ENCODE results near the gene KRTAP4-1.
"Not testable (repeated sequence)": the region's sequence is repeated elsewhere in the genome, so short reads cannot be mapped to it uniquely, and the experiment has no call there.

The KRTAP4-1 gene

DNA sequence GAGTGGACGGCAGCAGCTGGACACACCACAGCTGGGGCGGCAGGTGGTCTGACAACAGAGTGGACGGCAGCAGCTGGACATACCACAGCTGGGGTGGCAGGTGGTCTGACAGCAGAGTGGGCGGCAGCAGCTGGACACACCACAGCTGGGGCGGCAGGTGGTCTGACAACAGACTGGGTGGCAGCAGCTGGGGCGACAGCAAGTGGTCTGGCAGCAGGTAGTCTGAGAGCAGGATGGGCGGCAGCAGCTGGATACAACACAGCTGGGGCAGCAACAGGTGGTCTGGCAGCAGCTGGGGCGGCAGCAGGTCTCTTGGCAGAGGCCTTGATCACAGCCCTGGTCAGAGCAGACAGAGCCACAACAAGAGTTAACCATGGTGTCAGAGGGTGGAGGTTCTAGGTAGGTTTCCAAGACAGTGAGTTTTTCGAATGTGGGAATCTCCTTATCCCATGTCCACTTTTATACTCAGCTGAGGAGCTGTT is at the start of gene KRTAP4-1:
Gene KRTAP4-1 (minus strand): TSS at position 432 of the 482 bp plus-strand sequence. CDS start 57 bp downstream, at position 375.
- no peak for FAIRE-seq

GRCh38 chr17:41232399-41233105 is 47.8 kb upstream of the KRTAP4-1 start, which contains the start of gene KRTAP9-3:
KRTAP9-3 (plus strand) TSS chr17:41232449; CDS start chr17:41232502, 53 bp downstream.
- FAIRE-seq = not testable (repeated sequence)

DNA sequence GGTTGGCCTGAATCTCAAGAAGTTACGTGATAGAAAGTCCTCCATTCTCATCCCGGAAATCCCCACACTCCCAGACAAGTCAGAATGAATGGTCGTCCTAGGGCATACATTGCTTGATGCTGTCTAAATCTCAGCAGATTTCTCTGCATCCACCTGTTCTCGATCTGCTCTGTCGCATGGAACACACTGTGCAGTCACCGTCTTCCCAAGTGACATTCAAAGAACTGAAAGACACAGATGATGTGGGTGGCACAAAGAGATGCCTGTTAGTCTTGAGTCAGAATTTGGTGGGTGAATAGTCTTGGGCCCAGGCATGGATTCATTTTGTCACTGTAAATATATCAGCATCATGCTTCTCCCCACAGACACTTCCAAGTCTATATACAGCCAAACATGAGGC is 47.0 kb upstream of the KRTAP4-1 start:
- FAIRE-seq = no peak

DNA sequence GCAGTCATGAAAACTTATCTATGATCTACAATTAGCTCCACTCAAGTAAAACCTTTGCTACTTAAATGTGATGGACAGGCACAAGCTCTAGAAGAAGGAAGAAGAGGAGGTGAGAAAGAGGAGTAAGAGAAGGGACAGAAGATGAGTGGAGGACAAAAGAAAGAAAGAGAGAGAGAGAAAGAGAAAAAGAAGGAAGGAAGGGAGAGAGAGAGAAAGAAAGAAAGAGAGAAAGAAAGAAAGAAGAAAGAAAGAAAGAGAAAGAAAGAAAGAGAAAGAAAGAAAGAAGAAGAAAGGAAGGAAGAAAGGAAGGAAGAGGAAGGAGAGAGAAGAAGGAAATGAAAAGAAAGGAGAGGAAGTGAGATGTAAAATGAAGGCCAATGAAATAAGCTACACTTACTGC is 45.4 kb upstream of the KRTAP4-1 start:
- FAIRE-seq = no peak

DNA sequence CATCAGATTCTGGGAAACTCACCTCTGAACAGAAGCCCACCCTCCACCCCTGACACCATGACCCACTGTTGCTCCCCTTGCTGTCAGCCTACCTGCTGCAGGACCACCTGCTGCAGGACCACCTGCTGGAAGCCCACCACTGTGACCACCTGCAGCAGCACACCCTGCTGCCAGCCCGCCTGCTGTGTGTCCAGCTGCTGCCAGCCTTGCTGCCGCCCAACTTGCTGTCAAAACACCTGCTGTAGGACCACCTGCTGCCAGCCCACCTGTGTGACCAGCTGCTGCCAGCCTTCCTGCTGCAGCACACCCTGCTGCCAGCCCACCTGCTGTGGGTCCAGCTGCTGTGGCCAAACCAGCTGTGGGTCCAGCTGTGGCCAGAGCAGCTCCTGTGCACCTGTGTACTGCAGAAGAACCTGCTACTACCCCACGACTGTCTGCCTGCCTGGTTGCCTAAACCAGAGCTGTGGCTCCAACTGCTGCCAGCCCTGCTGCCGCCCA is 41.9 kb upstream of the KRTAP4-1 start, which contains the start of gene KRTAP9-2:
Gene KRTAP9-2 (plus strand): TSS at position 51 of the 498 bp plus-strand sequence. CDS start 7 bp downstream, at position 58.
- FAIRE-seq = not testable (repeated sequence)

DNA sequence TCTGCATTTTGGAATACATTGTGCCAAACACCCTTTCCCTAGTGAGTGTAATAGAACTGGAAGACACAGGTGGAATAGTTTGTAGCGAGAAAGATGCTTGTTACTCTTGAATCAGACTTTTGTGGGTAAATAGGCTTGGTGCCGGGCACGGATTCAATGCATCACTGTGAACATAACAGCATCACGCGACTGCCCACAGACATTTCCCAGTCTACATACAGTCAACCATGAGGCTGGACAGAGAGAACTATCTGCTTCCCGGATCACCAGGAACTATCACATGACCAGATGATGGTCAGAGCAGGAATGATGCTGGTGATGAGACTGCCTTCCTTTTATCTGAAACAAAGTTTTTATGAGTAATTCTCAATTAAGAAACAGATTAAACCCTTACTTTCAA is 41.3 kb upstream of the KRTAP4-1 start:
- no peak for FAIRE-seq

DNA sequence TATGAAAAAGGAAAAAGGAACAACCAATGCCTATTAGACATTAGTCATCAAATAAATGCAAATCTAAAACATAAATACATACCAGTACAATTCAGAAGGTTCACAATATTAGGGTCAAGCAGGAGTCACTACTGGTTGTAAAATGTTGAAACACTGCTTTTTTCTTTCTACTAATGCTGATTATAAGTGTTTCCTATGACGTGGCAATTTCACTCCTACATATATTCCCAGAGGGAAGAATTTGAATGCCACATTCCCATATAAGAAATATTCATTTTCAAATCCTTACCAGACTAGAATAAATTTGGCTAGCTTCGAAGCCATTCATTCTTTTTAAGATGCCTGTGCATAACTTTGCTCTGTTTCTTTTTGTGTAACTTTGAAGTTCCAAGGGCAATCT is 39.1 kb upstream of the KRTAP4-1 start:
- no peak for FAIRE-seq

DNA sequence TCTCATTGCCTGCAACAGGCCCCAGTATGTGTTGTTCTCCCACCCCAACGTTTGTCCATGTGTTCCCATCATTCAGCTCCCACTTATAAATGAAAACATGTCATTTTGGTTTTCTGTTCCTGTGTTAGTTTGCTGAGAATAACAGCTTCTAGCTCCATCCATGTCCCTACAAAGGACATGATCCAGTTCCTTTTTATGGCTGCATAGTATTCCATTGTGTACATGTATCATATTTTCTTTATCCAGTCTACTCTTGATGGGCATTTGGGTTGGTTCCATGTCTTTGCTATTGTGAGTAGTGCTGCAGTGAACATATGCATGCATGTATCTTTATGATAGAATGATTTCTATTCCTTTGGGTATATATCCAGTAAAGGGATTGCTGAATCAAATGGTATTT is 31.0 kb upstream of the KRTAP4-1 start:
- no peak for FAIRE-seq

DNA sequence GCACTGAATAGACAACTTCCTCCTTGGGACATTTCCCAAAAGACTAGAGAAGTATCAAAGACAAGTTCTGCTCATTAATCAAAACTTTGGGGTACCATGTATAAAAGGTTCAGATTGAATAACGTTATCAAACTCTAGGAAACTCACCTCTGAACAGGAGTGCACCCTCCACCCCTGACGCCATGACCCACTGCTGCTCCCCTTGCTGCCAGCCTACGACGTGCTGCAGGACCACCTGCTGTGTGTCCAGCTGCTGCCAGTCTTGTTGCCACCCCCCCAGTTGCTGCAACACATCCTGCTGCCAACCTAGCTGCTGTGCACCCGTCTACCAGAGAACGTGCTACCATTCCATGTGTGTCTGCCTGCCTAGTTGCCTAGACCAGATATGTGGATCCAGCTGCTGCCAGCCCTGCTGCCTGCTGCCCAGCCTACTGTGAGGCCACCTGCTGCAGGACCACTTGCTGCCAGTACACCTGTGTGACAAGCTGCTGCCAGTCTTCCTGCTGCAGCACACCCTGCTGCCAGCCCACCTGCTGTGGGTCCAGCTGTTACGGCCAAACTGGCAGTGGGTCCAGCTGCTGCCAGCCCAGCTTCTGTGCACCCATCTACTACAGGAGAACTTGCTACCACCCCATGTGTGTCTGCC is 27.9 kb upstream of the KRTAP4-1 start:
- FAIRE-seq = no peak

GRCh38 chr17:41211845-41212466 is 27.2 kb upstream of the KRTAP4-1 start:
- FAIRE-seq = no peak

DNA sequence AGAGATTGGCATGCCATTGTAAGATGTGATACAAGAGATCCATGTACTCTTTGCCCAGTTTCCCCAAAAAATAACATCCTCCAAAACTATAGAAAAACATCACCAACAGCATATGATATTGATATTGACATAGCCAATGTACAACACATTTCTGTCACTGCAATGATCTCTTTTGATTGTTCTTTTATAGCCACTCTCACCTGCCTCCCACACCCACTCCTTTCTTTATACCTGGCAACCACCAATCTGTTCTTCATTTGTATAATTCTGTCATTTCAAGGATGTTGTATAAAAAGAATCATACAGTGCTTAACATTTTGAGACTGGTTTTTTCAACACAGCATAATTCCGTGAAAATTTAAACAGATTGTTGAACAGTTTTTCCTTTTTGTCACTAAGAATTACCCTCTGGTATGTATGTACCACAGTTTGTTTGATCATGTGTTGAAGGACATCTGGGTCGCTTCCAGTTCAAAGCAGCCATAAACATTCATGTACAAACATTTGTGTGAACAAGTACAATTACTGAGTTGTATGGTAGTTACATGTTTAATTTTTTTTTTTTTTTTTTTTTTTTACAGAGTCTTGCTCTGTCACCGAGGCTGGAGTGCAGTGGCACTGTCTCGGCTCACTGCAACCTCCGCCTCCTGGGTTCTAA is 14.8 kb upstream of the KRTAP4-1 start:
- no peak for FAIRE-seq

GRCh38 chr17:41196068-41196467 is 11.4 kb upstream of the KRTAP4-1 start:
- no peak for FAIRE-seq

DNA sequence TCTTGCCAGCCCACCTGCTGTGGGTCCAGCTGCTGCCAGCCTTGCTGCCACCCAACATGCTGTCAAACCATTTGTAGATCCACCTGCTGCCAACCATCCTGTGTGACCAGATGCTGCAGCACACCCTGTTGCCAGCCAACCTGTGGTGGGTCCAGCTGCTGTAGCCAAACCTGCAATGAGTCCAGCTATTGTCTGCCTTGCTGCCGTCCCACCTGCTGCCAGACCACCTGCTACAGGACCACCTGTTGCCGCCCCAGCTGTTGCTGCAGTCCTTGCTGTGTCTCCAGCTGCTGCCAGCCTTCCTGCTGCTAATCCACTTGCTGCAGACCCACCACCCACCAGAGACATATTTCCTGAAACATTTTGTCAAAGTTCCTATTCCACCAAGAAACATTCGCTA is 5.6 kb upstream of the KRTAP4-1 start:
- FAIRE-seq = no peak

DNA sequence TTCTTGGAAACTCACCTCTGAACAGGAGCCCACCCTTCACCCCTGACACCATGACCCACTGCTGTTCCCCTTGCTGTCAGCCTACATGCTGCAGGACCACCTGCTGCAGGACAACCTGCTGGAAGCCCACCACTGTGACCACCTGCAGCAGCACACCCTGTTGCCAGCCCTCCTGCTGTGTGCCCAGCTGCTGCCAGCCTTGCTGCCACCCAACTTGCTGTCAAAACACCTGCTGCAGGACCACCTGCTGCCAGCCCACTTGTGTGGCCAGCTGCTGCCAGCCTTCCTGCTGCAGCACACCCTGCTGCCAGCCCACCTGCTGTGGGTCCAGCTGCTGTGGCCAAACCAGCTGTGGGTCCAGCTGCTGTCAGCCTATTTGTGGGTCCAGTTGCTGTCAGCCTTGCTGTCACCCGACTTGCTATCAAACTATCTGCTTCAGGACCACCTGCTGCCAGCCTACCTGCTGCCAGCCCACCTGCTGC is 5.2 kb upstream of the KRTAP4-1 start, which contains the start of gene KRTAP9-1:
Gene KRTAP9-1 (plus strand): TSS at position 51 of the 482 bp plus-strand sequence. CDS start 0 bp downstream, at position 51.
- not testable (repeated sequence) for FAIRE-seq

GRCh38 chr17:41186872-41187271 is 2.2 kb upstream of the KRTAP4-1 start:
- no peak for FAIRE-seq

GRCh38 chr17:41185001-41185400 is 290 bp upstream of the KRTAP4-1 start:
- no peak for FAIRE-seq

- FAIRE-seq = no peak
These were observed 5.7 kb downstream of the KRTAP4-1 start for GRCh38 chr17:41178843-41179616.

DNA sequence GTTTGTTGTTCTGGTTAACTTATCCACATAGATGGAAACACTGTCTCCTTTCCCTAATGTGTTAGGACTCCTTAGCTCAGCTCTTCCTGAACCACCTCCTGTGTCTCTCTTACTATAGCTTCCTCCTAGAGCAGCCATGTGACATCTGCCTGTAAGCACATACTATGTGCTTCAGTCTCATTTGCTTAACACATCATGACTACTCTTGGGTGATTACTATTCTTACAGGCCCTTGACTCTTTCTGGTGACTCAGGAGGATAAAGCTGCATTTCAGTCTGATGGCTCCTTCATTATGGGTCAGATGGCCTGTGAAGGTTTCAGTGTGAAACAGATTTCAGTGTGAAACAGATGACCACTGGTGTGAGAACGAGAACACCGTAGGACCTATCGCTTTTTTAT is 6.4 kb downstream of the KRTAP4-1 start:
- no peak for FAIRE-seq

- no peak for FAIRE-seq
These were observed 6.9 kb downstream of the KRTAP4-1 start, which contains the start of gene KRTAP4-2 for GRCh38 chr17:41177727-41178271. KRTAP4-2 (minus strand) TSS chr17:41178221; CDS start chr17:41178164, 57 bp downstream.

DNA sequence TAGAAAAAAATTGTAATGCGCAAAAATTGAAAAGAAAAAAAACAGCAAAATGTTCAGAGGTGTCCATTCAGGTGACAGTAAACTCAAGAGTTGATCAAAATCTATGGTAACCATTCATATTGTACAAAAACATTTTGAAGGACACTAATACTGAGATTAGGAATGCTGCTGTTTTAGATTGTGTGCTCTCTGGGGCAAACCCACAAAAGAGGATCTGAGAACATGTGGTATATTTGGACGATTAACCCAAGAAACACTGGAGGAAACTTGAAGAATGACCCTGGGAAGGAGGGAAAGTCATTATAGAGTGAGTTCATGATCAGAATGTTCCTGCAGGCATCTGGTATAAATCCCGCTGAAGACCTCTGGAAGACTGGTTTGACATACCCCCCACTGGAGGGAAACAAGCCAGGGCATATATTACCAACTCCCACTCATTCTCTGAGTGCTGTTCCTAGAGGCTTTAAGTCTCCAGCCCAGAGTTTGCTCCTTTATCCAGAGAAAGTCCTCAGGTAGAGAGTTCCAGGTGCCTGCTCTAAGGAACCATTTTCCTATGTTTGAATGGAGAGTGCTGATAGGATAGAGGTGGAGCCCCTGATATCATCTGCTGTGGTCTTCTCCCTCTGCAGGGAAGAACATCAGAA is 7.8 kb downstream of the KRTAP4-1 start:
- peak; percentile 29 for FAIRE-seq

- FAIRE-seq = no peak
These were observed 12.8 kb downstream of the KRTAP4-1 start for GRCh38 chr17:41171886-41172285.

All from endometrium (tissue), 2 donors.